Measurements from ENCODE around the gene KCTD16. TPM values are rescaled to one million over a fixed set of nuclear protein-coding genes. Genes with fewer than 3 reads are reported as not detected.

KCTD16 gene
- total RNA-seq, 2 donors from 2014 or later: 0.14 to 0.62 TPM

GRCh38 chr5:144247131-144247530, 76.5 kb downstream of the KCTD16 start:
- Histone ChIP-seq H3K27me3 (replicated peaks; ENCODE audit: insufficient read depth) (no peaks in the 10 kb centered on the region), H3K4me1 (replicated peaks) (no peaks in the 10 kb centered on the region), H3K9me3 (no peaks in the 10 kb centered on the region), H3K4me3 (no peak overlapping the region), H3K36me3 (no peaks in the 10 kb centered on the region), H3K27ac (no peak overlapping the region)
- intact Hi-C loops (cut with DNase I): no loop called here
- no peak for DNase-seq (ENCODE audit: low spot score)
- TF ChIP-seq POLR2AphosphoS5 (IDR thresholded peaks at IDR 0.05) (no peak), POLR2A (IDR thresholded peaks at IDR 0.05) (no peak)
- TF ChIP-seq, protein P1, sequence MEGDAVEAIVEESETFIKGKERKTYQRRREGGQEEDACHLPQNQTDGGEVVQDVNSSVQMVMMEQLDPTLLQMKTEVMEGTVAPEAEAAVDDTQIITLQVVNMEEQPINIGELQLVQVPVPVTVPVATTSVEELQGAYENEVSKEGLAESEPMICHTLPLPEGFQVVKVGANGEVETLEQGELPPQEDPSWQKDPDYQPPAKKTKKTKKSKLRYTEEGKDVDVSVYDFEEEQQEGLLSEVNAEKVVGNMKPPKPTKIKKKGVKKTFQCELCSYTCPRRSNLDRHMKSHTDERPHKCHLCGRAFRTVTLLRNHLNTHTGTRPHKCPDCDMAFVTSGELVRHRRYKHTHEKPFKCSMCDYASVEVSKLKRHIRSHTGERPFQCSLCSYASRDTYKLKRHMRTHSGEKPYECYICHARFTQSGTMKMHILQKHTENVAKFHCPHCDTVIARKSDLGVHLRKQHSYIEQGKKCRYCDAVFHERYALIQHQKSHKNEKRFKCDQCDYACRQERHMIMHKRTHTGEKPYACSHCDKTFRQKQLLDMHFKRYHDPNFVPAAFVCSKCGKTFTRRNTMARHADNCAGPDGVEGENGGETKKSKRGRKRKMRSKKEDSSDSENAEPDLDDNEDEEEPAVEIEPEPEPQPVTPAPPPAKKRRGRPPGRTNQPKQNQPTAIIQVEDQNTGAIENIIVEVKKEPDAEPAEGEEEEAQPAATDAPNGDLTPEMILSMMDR (IDR thresholded peaks at IDR 0.05): no peak

DNA sequence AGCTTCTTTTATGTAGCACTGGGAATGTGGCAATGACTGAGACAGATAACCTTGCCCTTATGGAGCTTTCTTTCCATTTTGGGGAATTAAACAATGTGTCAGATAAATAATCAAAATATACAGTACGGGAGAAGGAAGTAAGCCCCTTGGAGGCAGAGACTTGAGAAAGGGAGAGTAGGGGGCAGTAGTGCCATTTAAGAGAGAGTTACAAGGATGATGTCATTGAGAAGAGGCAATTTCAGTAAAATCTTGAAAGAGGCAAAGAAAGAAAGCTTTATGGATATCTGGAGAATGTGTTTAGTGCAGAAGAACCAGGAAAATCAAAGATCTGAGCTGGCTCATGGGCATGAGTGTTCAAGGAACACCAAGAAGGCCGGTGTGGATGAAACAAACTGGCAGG, 77.3 kb downstream of the KCTD16 start:
- Histone ChIP-seq H3K9me3 (no peaks in the 10 kb centered on the region), H3K27me3 (replicated peaks; ENCODE audit: insufficient read depth) (no peaks in the 10 kb centered on the region), H3K4me3 (no peak overlapping the region), H3K27ac (no peak overlapping the region), H3K4me1 (replicated peaks) (no peaks in the 10 kb centered on the region), H3K36me3 (no peaks in the 10 kb centered on the region)
- intact Hi-C loops (cut with DNase I): no loop called here
- DNase-seq (ENCODE audit: low spot score): no peak
- TF ChIP-seq POLR2AphosphoS5 (IDR thresholded peaks at IDR 0.05) (no peak), POLR2A (IDR thresholded peaks at IDR 0.05) (no peak)
- TF ChIP-seq, protein P1 (IDR thresholded peaks at IDR 0.05): no peak
- 82% methylated on average over 2 of the region's 2 CpGs for WGBS

DNA sequence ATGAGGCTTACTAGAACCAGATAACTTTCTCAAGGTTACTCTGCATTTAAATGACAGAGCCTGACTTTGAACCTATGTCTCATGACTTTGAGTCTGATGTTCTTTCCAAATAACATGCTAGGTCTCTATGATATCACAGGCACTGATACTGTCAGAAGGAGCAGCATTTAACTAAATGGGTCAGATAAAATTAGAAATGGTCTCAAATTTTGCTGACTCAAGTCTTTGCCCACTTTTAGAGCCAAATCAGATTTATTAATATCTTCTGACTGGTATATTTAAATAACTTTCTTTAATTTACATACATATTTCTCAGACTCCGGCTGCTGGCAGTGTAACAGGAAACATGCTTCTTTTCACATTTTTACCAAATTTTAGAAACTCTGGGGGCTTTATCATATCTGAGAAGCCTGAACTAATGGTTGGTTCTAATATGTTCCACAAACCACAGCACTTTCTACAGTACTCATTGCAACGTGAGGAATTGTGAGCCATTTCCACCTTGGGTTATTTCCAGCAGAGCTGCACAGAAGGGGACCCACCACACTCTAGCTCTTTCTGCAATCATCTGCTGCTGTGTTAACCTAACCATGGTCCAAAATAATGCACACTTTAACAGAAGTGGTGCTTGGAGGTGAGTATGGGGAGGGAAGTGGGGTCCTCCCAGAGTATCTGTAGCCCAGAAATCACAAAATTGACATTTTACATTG, 79.2 kb downstream of the KCTD16 start:
- TF ChIP-seq POLR2A (IDR thresholded peaks at IDR 0.05) (no peak), POLR2AphosphoS5 (IDR thresholded peaks at IDR 0.05) (no peak)
- TF ChIP-seq, protein P1 (IDR thresholded peaks at IDR 0.05): no peak
- H3K27me3 ChIP-seq (replicated peaks; ENCODE audit: insufficient read depth): no peaks in the 10 kb centered on the region
- no peak overlapping the region for H3K27ac ChIP-seq
- no peaks in the 10 kb centered on the region for H3K4me1 ChIP-seq (replicated peaks)
- intact Hi-C loops (cut with DNase I): no loop called here
- no peaks in the 10 kb centered on the region for H3K36me3 ChIP-seq
- 46% methylated on average over 2 of the region's 2 CpGs for WGBS
- H3K9me3 ChIP-seq: no peaks in the 10 kb centered on the region
- no peak overlapping the region for H3K4me3 ChIP-seq
- DNase-seq (ENCODE audit: low spot score): no peak

- Histone ChIP-seq H3K4me1 (replicated peaks) (no peaks in the 10 kb centered on the region), H3K9me3 (no peaks in the 10 kb centered on the region), H3K36me3 (no peaks in the 10 kb centered on the region), H3K27me3 (replicated peaks; ENCODE audit: insufficient read depth) (no peaks in the 10 kb centered on the region), H3K27ac (no peak overlapping the region), H3K4me3 (no peak overlapping the region)
- no peak for DNase-seq (ENCODE audit: low spot score)
- intact Hi-C loops (cut with DNase I): no loop called here
- TF ChIP-seq, protein P1 (IDR thresholded peaks at IDR 0.05): no peak
- no peak for TF ChIP-seq POLR2AphosphoS5 (IDR thresholded peaks at IDR 0.05)
- no peak for TF ChIP-seq POLR2A (IDR thresholded peaks at IDR 0.05)
- WGBS: 84% methylated on average over 2 of the region's 2 CpGs
Observed at GRCh38 chr5:144254552-144254951, 83.9 kb downstream of the KCTD16 start.

- H3K27ac ChIP-seq: no peak overlapping the region
- no peaks in the 10 kb centered on the region for H3K9me3 ChIP-seq
- H3K36me3 ChIP-seq: no peaks in the 10 kb centered on the region
- 39% methylated on average over 2 of the region's 2 CpGs for WGBS
- no peak overlapping the region for H3K4me3 ChIP-seq
- no peak for DNase-seq (ENCODE audit: low spot score)
- no peaks in the 10 kb centered on the region for H3K4me1 ChIP-seq (replicated peaks)
- intact Hi-C loops (cut with DNase I): no loop called here
- no peak for TF ChIP-seq POLR2AphosphoS5 (IDR thresholded peaks at IDR 0.05)
- TF ChIP-seq, protein P1 (IDR thresholded peaks at IDR 0.05): no peak
- no peak for TF ChIP-seq POLR2A (IDR thresholded peaks at IDR 0.05)
- no peaks in the 10 kb centered on the region for H3K27me3 ChIP-seq (replicated peaks; ENCODE audit: insufficient read depth)
Observed at GRCh38 chr5:144260121-144260520, 89.4 kb downstream of the KCTD16 start.

Measured in prostate gland (tissue), 2 donors.